ENCODE data around the gene PLOD2. TPM values are rescaled to one million over a fixed set of nuclear protein-coding genes. Genes with fewer than 3 reads are reported as not detected.

The PLOD2 gene
- total RNA-seq: 1 to 10 TPM; 1.2 to 1.3 TPM

DNA sequence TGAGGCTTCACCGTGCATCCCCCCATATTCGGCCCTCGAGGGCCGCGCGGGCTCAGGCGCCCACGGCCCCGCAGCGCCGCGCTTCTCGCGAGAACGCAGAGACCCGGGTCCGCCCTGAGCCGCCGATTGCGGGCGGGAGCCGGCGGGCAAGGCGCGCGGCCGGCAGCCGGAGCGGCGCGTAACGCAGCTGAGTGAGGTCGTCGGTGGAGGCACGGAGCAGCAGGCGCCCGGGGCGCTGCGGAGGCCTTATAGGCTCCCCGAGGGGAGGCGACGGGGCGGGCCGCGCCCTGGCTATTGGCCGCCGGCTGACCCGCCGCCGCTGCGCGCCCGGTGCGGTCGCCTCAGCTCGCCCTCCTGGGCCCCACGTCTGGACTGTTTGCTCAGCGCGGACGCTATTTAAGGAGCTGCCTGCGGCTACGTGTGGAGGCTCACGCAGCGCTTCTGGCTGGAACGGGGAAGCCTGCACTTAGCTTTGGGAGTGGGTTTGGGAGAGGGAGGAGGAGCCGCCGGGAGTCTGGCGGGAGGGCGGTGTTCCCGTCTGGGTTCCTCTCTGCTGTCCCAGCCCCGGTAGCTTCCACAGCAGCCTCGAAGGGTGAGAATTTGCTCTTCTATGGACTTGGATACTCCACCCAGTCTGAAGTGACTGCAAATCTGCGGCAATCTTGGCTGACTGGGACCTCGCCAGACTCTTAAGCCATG, at the start of gene PLOD2:
Gene PLOD2 (minus strand): TSS at position 221 of the 699 bp plus-strand sequence. CDS start 195 bp downstream, at position 26.
- Mint-ChIP-seq H3K36me3 (no peaks in the 10 kb centered on the region), H3K27ac (no peak within 1 kb of the TSS), H3K4me3 (peak within 1 kb of the TSS; percentile 52), H3K4me1 (peaks cover 20% of the 10 kb centered on the region), H3K27me3 (peaks cover 62% of the 10 kb centered on the region), H3K9me3 (no peaks in the 10 kb centered on the region)
- peak; percentile 52 for DNase-seq

DNA sequence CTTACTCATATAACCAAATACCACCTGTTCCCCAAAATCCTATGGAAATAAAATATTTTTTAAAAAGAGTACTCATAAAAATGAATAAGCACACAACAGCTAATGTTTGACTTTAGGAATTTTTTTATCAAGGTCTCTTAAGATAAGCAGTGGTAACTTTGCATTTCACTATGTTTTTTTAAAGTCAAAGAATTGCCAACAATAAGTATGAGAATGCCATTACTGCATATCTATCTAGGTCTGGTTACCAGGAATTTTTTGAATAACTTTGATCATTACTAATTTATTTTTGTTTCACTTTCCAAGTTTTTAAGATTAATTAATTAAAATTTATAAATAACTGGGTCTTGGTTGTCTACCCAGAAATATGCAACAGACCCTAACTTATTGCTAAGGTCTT, 48.4 kb upstream of the PLOD2 start:
- no peak overlapping the region for H3K4me3 Mint-ChIP-seq
- H3K27me3 Mint-ChIP-seq: peaks cover 9% of the 10 kb centered on the region
- H3K4me1 Mint-ChIP-seq: no peaks in the 10 kb centered on the region
- DNase-seq: no peak
- H3K27ac Mint-ChIP-seq: no peak overlapping the region
- H3K9me3 Mint-ChIP-seq: no peaks in the 10 kb centered on the region
- H3K36me3 Mint-ChIP-seq: no peaks in the 10 kb centered on the region

DNA sequence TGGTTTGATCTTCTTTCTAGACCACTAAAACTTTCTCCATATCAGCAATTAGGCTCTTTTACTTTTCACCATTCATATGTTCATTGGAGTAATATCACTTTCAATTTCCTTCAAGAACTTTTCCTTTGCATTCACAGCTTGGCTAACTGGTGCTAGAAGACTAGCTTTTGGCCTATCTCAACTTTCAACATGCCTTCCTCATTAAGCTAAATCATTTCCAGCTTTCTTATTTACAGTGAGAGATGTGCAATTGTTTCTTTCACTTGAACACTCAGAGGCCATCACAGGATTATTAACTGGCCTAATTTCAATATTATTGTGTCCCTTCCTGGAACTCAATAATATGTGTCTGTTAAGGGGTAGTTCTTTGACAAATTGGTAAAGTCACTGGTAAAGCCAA, 42.8 kb upstream of the PLOD2 start:
- Mint-ChIP-seq H3K9me3 (no peaks in the 10 kb centered on the region), H3K4me3 (no peak overlapping the region), H3K36me3 (no peaks in the 10 kb centered on the region)

DNA sequence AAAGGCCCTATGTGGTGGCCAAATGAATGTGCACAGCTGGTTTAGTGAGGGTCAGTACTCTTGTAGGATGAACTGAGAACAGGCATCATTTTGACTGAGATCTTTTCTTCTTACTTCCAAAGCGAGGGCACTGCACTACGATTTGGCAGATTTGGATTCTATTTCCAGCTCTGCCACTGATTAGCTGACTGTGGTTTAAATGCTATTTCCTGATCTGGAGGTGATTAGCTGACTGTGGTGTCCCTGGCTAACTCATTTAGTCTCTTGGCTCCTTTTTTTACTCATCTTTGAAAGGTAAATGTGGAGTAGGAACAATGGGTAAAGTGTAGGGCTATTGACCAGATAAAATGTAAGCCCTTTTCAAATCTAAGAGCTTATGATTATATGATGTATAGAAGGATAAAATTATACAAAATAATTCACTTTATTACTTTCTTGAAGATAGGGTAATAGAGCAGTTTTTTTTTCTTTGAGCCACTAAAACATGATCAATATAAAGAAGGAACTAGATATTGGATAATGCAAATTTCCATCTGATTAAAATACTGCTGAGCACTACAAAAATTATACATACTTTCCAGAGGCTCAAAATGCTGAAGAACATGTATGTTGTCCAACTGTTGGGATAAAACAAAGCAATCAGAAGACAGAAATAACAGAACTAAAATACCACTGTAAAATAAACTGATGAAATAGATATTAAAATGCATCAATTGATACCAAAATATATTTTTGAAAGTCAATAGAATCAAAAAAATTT, 39.7 kb upstream of the PLOD2 start:
- no peak overlapping the region for H3K27ac Mint-ChIP-seq
- H3K4me3 Mint-ChIP-seq: no peak overlapping the region
- H3K27me3 Mint-ChIP-seq: peaks cover 17% of the 10 kb centered on the region
- H3K4me1 Mint-ChIP-seq: no peaks in the 10 kb centered on the region
- DNase-seq: no peak
- no peaks in the 10 kb centered on the region for H3K9me3 Mint-ChIP-seq
- no peaks in the 10 kb centered on the region for H3K36me3 Mint-ChIP-seq

More for the DNA sequence above, 42.8 kb upstream of the PLOD2 start:
- no peak for DNase-seq
- Mint-ChIP-seq H3K4me1 (no peaks in the 10 kb centered on the region), H3K27ac (no peak overlapping the region), H3K27me3 (peaks cover 20% of the 10 kb centered on the region)

DNA sequence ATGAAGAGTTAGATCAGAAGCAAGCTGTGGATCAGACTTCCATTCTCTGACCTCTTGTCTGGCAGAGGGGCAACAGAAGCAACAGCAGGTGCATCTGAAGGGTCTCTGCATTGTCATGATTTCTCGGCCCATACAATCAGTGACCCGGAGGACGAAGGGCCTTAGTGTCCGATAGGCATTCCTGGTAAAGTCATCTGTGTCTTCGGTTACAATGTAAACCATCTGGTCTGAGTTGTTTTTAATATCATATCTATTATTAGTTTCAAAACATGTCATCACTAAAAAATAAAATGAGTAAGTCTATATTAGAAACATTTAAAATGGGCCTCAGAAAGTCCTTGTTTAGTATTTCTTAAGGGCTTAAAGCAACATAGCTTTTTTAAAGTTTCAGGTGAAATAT, 38.8 kb upstream of the PLOD2 start:
- Mint-ChIP-seq H3K4me3 (no peak overlapping the region), H3K27me3 (peaks cover 17% of the 10 kb centered on the region), H3K9me3 (no peaks in the 10 kb centered on the region)

DNA sequence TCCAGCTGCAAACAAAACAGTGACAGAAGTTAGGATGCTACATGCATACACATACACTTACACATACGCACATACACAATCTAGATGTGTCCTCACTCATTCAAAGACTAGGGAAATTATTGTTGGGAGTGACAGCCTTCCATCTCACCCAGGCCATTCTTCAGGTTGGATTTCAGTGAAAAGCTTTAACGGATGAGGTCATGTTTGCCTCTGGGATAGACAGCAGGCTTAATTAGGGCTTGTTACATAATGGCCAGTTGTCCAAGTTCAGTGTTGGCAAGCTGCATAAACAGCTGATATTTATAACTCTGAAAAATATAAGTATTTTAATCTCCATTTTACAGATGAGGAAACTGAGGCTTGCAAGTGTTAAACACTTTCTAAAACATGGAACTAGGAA, 35.8 kb upstream of the PLOD2 start:
- Mint-ChIP-seq H3K9me3 (no peaks in the 10 kb centered on the region), H3K4me1 (no peaks in the 10 kb centered on the region), H3K36me3 (no peaks in the 10 kb centered on the region), H3K27ac (no peak overlapping the region), H3K27me3 (peaks cover 6% of the 10 kb centered on the region), H3K4me3 (no peak overlapping the region)
- DNase-seq: no peak

More for the DNA sequence above, 38.8 kb upstream of the PLOD2 start:
- DNase-seq: no peak
- no peaks in the 10 kb centered on the region for H3K36me3 Mint-ChIP-seq
- no peaks in the 10 kb centered on the region for H3K4me1 Mint-ChIP-seq
- no peak overlapping the region for H3K27ac Mint-ChIP-seq

DNA sequence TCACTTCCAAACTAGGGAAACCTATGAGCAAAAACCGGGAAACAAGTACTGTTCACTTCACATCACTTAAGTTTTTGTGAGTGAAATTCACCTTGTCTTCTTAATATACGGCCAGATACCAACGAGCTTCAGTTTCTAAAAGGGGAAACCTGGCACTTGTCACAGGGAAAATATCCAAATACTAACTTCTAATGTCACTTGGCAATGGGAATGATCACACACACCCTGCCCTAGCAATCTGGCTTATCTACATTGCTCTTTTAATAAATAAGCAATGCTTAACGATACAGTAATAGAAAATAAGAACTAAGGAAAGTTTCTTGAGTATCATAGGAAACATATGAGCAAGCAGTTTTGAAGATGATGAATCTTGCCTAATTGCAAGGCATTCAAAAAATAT, 34.6 kb upstream of the PLOD2 start:
- H3K4me1 Mint-ChIP-seq: no peaks in the 10 kb centered on the region
- no peak for DNase-seq
- H3K36me3 Mint-ChIP-seq: no peaks in the 10 kb centered on the region
- no peak overlapping the region for H3K4me3 Mint-ChIP-seq
- H3K27ac Mint-ChIP-seq: no peak overlapping the region
- no peaks in the 10 kb centered on the region for H3K9me3 Mint-ChIP-seq
- H3K27me3 Mint-ChIP-seq: peaks cover 6% of the 10 kb centered on the region

DNA sequence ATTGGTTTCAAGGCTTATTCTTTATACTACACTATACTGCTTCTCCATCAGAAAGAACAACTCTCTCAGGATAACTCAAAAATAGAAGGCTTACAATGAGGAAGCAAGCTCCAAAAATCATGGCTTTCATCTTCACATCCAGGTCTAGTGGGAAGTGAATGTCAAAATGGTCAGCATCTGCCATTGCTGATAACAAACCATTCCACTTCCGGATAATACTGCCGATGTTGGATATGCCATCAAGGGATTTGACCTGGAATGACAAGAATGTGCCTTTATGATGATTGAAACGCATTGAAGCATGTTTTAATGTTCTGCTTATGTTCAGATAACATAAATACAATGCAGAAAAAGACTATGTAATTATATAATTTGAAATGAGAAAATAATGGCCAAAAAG, 34.0 kb upstream of the PLOD2 start:
- H3K27me3 Mint-ChIP-seq: peaks cover 6% of the 10 kb centered on the region
- H3K9me3 Mint-ChIP-seq: no peaks in the 10 kb centered on the region
- H3K4me1 Mint-ChIP-seq: no peaks in the 10 kb centered on the region
- no peak overlapping the region for H3K27ac Mint-ChIP-seq
- no peak for DNase-seq
- no peaks in the 10 kb centered on the region for H3K36me3 Mint-ChIP-seq
- no peak overlapping the region for H3K4me3 Mint-ChIP-seq

DNA sequence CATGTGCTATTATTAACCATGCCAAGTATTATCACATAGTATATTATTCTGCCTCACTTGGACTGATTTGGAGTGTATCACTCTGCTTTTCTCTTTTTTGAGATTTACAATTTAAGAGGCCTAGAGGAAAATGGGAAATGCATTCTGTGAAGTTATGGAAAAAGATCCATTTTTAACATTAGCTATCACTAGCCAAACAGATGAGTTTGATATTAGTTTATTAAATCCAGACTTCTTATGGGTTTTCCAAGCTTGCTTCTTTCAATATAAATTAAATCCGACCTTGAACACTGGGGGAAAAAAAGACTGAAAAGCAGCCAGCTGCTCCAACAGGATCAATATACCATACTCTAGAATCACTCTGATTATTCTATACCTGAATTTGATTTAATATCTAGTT, 30.1 kb upstream of the PLOD2 start:
- H3K4me3 Mint-ChIP-seq: no peak overlapping the region
- no peak overlapping the region for H3K27ac Mint-ChIP-seq
- no peak for DNase-seq
- H3K27me3 Mint-ChIP-seq: peaks cover 18% of the 10 kb centered on the region
- H3K9me3 Mint-ChIP-seq: no peaks in the 10 kb centered on the region
- H3K4me1 Mint-ChIP-seq: no peaks in the 10 kb centered on the region
- H3K36me3 Mint-ChIP-seq: no peaks in the 10 kb centered on the region

DNA sequence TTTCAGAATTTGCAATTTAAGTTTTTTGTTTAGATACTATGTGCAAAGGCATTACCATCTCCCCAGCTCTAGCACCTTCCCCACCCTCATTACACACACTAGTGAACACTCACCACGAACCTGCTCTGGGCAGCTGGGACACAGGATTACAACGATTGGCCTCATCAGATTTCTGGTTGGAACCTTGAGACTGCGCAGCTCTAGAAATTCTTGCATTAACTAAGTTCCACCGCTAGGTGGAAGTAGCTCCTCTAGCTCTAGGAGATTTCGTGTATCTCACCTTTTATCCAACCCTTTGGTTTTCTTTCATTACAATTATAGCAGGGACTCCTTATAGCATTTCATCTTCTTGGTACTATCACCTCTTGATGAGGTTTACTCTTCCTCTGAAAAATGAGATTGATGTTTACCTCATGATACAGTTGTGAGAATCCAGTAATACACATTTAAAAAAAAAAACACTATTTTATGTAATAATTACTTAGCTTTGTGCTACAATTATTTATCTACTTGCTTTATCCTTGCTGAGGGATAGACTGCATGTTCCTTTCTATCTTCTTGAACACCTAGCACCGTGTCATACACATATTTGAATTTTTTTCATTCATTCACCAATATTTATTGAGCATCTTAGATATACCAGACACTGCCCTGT, 28.7 kb upstream of the PLOD2 start:
- no peak for DNase-seq
- no peaks in the 10 kb centered on the region for H3K4me1 Mint-ChIP-seq
- H3K4me3 Mint-ChIP-seq: no peak overlapping the region
- no peak overlapping the region for H3K27ac Mint-ChIP-seq
- no peaks in the 10 kb centered on the region for H3K36me3 Mint-ChIP-seq
- peaks cover 18% of the 10 kb centered on the region for H3K27me3 Mint-ChIP-seq
- no peaks in the 10 kb centered on the region for H3K9me3 Mint-ChIP-seq

DNA sequence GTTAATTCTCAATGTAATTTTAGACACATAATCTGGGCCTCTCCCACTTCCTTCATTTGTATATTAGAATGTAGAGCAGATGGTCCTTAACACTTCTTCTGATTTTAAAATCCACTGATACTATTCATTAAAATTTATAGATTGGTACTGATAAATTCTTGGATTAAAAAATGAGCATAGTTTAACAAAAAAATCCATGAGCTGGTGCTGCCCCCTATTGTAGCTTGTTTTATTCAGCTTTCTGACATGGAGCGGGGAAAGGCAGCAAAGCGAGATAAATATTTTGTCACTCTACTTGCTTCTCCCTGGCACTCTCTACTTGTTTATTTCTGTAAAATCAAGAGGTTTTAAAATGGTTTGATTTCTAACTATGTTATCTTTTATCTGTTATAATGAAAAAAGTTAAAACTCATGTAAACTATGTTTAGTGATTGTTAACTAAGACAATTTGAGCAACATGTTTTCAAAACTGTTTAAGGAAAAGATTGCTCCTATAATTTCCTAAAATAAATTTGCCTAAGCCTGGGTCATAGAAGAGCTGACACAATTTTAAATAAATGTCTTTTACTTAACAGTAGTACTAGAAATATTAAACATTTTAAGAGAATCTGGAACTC, 26.5 kb upstream of the PLOD2 start:
- H3K27ac Mint-ChIP-seq: no peak overlapping the region
- no peak overlapping the region for H3K4me3 Mint-ChIP-seq
- no peaks in the 10 kb centered on the region for H3K36me3 Mint-ChIP-seq
- H3K9me3 Mint-ChIP-seq: no peaks in the 10 kb centered on the region
- DNase-seq: no peak
- no peaks in the 10 kb centered on the region for H3K4me1 Mint-ChIP-seq
- H3K27me3 Mint-ChIP-seq: peaks cover 25% of the 10 kb centered on the region

DNA sequence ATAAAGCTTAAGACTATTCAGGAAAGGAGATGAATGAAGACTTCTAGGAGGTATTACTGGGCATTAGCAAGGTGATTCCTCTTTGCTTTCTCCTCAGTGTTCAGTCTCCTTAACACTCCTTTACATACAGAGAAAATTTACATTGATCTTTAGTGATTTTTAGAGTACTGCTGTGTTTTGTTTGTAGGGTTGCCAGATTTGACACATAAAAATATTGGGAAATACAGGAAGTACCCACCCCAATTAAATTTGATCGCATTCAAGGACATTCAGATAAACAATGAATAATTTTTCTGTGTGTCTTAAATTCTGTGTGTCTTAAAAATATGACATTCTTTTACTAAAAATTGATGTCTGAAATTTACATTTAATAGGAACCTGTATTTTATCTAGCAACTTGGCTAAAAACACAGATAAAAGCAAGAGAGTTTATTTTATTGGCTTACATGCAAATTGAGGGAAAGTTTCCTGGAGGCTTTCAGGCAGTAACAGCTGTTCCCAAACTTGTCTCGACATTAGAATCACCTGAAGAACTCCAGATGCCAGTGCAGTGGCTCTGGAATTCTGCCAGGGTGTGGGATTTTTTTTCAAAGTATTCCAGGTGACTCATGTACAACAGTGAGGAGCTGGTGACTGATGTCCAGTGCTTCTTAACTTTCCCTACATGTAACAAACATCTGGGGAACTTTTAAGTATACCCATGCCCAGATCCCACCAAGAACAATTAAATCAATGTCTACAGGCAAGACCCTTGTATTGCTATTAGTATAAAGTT, 23.4 kb upstream of the PLOD2 start:
- Mint-ChIP-seq H3K4me1 (no peaks in the 10 kb centered on the region), H3K27ac (no peak overlapping the region), H3K4me3 (no peak overlapping the region), H3K27me3 (peaks cover 22% of the 10 kb centered on the region), H3K36me3 (no peaks in the 10 kb centered on the region), H3K9me3 (no peaks in the 10 kb centered on the region)
- no peak for DNase-seq

DNA sequence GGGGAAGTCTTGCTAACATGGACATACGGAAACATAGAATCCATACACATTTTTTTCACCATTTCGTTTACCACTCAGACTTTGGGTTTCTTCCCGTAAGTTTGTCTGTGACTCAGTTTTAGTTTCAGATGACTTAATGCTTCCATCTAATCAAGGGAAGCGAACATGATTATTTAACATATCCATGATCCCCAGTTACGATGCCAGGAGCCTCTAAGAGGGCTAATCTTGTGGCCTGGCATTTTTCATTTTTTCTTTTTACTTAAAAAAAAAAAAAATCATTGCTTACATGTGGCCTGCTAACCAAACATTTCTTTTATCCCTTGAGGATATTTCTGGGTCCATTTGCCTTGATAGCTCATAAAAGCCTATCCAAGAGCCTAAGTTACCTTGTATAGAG, 20.2 kb upstream of the PLOD2 start:
- Mint-ChIP-seq H3K9me3 (no peaks in the 10 kb centered on the region), H3K4me1 (no peaks in the 10 kb centered on the region), H3K27me3 (peaks cover 6% of the 10 kb centered on the region), H3K4me3 (no peak overlapping the region), H3K36me3 (no peaks in the 10 kb centered on the region), H3K27ac (no peak overlapping the region)
- no peak for DNase-seq

DNA sequence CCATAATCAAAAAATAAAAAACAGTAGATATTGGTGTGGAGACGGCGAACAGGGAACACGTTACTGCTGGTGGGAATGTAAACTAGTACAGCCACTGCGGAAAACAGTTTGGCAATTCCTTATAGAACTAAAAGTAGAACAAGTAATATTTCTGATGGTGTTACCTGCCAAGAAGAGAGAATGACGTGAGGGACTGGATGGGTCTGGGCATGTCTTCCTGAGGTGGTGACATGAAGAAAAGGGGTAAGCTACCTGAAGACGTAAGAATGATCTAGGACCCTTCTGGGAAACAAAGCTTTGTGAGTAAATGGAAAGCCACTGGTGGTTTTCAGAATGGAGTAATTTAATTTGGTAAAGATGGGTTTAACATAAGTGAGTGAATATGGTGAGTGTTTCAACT, 19.4 kb upstream of the PLOD2 start:
- Mint-ChIP-seq H3K4me3 (no peak overlapping the region), H3K4me1 (no peaks in the 10 kb centered on the region), H3K27me3 (peaks cover 11% of the 10 kb centered on the region), H3K27ac (no peak overlapping the region), H3K9me3 (no peaks in the 10 kb centered on the region), H3K36me3 (no peaks in the 10 kb centered on the region)
- no peak for DNase-seq
